8988T (cell line): ENCODE data around the gene GATAD2A.
"Not testable (repeated sequence)": the region's sequence is repeated elsewhere in the genome, so short reads cannot be mapped to it uniquely, and the experiment has no call there.

Source experiments
- DNase-seq: peaks from one replicate; pipeline ENCODE4 v3.0.0; 2011

The GATAD2A gene

DNA sequence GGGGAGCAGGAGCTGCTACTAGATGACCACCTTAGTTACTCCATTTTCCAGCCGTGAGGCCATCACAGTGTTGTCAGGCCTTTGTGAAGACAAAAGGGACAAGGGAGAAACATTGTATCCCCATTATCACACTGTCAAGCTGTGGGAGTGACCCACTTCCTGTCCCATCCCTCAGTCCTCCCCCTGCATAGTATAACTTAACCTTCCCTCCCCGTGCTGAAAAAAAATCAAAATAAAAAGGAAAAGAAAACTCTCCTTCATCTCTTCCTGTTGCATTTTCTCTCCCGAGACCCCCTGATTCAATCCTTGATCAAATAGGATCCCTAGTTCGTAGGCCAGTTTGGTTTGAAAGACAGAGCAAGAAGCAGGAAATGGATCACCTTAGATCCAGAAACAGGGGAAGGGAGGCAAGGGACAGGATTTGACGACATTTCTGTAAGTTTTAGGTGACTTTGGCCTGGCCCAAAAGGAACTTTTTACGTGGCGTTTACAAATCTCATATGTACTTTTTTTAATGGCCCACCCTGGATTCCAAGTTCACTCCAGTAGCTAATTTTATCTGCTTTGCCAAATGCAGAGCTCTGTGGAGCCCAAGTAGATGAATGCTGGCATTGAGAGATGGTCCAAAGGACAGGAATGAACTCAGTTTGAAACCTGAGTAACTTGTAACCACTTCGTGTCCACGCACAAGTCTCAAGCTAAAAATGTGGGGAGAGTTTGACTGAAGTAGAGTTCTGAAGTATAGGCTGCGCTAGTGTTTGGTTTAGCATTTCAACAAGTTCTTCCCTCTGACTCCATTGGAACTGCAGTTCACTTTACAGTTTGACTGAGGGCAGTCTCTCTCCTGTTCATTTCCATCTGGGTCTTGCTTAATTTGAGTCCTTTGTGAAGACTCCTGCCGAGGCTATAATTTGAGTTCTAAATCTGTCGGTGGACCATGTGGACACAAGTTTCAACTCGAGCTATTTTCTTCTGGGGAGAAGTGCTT is 16.6 kb upstream of the GATAD2A start:
- DNase-seq = no peak

DNA sequence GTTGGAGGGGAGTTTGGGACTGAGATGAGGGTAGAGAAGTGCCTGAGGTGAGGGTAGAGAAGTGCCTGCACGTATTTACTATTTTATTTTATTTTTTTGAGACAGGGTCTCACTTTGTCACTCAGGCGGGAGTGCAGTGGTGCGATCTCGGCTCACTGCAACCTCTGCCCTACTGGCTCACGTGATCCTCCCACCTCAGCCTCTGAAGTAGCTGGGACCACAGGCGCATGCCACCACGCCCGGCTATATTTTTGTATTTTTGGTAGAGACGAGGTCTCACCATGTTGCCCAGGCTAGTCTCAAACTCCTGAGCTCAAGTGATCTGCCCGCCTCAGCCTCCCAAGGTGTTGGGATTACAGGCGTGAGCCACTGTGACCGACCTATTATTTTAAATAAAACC is 15.8 kb upstream of the GATAD2A start:
- DNase-seq = not testable (repeated sequence)

DNA sequence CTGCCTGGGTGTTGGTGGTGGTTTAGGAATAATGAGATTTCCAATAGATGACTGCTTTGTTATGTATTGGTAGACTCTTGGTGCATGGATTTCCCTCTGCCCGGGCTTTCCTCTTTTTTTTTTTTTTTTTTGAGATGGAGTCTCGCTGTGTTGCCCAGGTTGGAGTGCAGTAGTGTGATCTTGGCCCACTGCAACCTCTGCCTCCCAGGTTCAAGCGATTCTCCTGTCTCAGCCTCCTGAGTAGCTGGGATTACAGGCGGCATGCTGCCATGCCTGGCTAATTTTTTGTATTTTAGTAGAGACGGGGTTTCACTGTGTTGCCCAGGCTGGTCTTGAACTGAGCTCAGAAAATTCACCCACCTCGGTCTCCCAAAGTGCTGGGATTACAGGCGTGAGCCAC is 11.1 kb upstream of the GATAD2A start:
- DNase-seq = not testable (repeated sequence)

DNA sequence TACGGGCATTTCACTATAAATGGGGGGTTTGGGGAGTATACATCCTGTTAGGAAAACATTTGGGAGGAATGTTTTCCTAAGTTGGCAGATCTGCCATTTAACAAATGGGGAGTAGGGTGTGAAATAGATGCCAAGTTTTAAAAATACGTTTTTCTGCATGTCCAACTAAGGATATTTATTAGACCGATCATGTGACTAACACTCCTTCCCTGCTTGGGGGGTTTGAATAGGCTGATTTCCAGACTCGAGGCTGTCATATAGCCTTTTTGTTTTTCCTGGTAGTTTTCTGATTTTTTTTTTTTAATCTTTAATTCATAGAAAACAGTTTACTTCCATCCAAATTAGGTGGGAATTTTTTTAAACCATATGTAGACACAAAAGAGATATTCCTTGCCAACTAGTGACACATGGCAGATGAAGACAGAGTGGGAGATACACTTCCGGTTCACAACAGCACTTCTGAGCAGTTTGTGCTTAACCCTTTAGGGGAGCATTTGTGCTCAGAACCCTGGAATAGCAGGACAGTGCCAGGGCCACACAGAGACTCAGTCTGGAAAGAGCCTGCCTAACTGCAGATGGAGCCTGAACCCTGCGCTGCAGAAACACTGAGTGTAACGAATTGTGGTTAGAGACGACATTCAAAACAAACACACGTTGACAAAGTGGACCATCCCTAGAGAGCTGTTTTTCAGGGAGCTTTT is 5.6 kb upstream of the GATAD2A start:
- no peak for DNase-seq

DNA sequence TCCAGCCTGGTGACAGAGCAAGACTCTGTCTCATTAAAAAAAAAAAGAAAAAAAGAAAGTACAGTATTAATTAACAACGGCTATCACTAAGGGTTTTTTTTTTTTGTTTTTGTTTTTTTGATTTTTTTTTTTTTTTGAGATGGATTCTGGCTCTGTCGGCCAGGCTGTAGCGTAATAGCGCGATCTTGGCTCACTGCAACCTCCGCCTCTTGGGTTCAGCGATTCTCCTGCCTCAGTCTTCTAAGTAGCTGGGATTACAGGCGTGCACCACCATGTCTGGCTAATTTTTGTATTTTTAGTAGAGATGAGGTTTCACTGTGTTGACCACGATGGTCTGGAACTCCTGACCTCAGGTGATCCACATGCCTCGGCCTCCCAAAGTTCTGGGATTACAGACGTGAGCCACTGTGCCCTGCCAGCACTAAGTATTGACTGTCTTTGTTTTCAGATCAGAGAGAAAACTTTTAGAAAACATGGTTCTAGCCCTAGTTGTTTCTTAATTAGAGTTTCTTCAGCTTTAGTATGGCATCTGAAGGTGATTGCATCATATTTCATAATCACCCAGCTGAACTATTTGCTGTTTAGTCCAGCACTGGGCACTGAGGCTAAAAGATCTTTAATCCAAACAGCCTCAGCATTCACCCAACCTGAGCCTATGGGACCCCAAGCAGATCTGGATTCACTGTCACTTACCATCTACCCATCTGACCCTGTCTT is 2.7 kb upstream of the GATAD2A start:
- DNase-seq = no peak

DNA sequence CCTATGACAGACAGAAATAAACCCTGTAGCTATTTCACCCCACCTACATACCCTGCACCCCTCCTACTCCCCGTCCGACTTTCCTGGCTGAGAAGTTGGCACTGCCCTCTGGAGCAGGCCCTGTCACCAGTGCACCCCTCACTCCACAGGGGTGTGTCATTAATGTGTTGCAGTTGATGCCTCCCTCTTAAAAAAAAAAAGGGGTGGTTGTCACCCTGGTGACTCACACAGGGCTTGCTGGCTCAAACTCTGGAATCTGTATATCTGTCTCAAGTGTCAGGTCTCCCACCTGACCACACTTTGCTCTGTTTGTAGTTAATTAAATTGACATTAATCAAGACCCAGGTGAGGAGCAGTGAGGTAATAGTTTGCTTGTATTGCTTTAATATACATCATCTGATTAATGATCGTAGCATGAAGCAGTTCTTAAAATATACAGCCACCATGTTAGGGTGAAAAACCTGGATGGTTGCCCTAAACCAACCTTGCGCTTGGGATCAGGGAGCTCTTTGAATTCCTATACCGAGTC is 2.0 kb upstream of the GATAD2A start:
- DNase-seq = no peak

DNA sequence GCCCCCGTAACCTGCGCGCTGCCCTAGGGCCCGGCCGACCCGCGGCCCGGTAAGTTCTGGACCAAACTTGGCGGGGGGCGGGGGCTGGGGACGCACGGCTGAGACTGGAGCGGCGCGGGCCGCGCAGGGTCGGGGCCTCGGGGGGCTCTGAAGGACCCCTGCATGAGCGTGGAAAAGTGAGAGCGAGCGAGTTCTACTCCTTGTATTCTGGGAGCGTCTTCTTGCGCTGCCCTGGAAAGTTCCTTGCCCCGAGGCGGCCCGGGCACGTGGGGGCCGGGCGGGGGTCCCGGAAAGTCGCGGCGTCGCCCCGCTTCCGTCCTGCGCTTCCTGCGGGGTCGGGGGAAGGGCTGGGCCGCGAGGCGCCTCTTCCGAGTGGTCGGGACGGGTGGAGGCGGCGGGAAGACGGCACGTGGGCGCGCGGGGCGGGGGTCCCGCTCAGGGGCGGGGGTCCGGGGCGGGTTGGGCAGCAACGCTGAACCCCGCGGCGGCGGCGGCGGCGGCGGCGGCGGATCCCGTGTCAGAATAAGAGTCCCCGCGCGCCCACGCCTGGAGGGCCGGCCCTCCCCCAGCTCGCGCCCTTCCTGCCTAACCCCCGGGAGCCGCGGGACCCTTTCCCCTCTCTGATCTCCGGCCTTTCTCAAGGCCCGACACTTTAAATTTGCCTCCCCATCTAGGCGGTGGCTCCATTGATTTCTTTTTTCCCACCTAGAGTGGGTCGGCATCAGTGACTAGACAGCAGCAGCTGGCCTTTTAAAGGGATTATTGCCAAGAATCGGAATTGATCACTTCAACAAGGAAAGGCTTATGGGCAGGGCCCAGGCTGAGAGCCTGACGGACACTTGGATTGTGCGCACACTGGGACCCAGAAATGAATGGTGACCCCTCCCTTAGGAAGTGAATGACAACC is 749 bp downstream of the GATAD2A start:
- no peak for DNase-seq

DNA sequence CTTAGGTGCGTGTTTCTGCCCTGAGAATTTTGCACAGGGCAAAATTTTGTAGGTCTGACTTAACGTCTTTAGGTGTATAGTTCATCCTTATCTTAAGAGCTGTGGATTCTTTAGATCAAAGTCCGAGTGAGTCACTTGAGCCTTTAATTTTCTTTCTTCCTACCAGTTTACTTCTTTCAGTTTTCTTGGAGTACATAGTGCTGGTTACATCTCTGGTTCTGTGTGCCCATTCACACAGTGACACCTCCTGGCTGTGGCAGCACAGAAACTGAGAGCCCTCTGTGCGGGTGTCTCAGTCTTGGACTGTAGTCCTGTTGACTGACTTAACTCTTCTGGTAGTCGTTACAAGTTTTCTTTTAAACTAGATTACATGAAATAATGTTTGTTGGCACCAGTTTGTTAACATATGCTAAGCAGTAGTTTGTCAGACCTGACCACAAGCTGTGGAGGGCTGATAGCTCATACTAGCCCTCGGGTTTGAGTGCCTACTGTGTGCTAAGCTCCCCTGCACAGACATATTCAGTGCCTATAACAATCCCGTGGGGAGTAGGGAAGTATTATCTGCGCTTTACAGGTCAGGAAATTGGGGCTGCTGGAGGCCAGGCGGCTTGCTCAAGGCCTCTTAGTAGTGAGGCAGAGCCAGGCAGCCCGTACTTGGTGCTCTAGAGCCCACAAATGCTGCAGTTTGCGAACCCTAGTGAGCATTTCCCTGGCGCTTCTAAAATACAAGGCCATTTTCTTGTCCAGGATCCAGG is 1.6 kb downstream of the GATAD2A start:
- no peak for DNase-seq

DNA sequence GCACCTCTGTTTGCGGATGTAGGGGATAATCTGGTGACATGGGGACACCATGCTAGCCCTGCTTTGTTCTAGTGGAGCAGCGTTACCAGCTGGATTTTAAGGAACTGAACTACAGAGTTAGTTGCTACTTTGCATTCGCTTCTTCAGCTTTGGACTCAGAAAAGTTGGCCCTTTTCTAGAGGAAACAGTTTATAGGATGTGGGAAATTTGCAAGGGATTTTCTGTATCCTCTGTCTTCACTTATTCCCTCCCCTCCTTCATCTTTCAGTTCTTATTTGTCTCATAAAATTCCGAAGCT is 2.1 kb downstream of the GATAD2A start:
- DNase-seq = no peak

DNA sequence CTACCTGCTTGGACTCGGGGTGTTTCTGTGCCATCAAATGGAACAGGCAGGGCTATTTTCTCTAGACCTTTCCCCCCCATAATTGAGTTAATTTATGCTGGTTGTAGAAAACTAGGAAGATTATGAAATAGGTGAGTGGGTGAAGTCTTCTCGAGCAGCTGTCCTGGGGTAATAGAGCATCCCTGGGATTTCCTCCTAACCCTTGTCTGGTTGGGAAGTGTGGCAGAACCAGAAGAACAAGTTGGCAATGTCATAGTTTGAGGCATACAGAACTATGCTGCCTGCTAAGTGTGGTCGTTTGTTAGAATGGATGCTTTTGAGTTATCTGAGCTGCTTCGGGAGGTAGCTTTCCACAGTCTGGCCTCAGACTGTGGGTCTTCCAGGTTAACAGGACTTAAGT is 3.7 kb downstream of the GATAD2A start:
- no peak for DNase-seq

DNA sequence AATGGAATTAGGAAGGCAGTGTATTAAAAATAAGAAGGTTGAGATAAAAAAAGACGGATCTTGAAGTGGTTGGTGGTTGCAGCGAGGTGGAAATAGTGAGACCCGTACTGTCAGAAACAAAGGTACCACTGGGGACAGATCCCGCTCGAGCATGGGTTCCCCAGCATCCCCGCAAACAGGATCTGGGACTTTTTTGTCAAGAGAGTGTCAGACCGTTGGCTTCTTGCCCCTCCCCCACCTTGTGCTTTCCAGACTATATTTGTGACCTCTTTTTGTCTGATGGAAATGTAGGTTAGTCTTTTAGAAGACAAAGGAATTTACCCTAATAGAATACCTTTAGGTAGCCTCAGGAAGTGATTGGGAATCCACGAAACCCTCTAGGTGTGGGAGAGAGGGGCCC is 4.2 kb downstream of the GATAD2A start:
- no peak for DNase-seq

DNA sequence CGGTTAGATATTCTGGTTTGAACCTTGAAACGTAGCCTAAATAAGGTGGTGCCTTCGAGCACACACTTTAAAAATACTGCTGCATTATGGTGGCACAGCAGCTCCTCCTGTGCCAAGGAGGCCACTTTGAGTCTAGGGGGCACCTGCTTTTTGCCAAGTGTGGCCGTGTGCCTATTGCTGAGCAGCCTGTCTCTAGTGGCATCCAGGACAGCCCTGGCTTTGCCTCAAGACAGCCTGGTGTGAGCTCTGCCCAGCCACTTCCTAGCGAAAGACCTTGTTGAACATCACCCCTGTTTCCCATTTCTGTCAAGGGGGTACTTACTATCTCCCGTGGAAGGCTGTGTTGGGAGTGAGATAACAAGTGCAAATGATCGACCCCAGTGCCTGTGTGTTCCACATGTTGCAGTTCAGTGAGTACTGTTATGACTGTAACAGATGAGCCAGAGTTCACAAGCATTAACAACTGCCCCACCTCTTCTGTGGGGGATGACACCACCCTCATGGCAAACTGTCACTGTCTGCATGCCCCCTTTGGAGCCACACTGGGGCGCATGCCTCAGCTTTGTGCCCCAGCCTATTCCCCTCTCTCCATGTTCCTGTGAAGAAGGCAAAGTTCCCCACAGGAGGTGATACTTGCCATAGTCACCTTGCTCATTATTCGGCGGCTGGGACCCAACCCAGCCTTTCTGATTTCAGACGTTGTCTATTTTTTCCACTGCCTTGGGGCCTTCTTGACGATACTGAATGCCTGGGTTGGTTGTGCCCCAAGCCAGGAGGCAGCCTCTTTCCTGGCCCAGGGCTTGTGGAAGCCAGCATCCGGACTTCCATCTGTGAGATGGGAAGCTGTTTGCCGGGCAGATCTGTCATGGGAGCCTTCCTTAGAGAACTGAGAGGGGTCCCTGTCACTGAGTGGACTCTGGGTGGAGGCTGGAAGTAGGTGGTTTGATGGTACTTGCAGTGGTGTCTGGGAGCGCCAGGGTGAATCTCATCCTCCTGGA is 5.4 kb downstream of the GATAD2A start:
- DNase-seq = no peak

DNA sequence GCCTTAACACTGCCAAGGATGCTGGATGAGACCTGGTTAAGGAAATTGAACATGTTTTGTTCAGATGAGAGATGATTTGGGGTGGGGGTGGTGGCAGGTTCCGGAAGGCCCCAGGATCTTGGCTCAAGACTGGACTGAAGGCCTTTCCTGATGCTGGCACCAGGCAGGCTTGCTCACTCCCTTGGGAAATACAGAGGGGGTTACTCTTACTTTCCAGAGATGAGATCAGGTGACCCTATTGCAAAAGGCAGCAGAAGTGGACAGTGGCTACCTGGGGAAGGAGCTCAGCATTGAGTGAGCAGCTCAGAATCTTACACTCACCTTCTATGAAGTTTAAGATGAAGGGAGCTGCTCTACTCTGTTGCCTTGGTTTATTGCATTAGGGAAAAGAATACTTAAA is 10.8 kb downstream of the GATAD2A start:
- no peak for DNase-seq

DNA sequence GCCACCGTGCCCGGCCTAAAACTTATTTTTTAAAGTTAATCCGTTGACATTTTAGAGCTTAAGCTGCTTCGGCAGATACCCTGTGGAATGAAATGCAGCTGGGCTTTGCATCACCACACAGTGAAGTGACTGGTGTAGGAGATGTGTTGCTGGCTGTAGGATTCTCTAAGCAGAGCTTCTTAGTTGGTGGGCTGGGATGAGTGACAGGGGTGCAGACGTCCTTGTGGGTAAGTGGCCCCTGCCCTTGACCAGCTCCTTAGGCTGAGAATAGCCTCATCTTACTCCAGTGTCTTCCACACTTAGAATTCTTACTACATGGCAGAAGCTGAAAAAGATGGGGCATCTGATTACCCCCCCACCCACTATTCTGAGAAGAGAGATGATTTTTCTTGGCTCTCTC is 11.6 kb downstream of the GATAD2A start:
- DNase-seq = no peak

DNA sequence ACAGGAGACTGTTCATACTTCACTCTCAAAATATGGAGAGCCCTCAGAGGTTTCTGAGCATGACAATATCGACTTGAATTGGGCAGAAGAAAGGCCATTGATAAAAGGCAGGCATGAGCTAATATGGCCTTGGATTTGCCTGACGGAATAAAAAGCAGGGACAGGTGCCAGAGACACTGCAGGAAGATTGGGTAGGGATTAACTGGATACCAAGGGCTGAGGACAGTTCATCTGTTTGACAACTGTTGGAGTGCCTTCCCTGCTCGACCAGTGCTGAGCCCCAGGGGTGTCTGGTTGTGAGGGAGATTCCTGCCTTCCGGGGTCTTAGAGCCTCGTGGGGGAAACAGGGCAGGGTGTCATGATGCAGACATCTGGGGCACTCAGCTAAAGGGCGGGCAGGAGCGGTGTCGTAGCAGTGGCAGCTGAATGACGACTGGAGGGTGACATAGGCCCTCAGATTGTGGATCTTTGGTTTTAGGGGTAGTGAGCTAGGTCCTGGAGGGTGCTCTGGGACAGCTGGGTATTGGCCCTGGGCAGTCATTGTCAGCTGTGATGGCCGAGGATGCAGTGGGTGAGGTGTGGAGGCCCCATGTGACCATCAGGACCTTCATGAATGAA is 12.3 kb downstream of the GATAD2A start:
- no peak for DNase-seq

DNA sequence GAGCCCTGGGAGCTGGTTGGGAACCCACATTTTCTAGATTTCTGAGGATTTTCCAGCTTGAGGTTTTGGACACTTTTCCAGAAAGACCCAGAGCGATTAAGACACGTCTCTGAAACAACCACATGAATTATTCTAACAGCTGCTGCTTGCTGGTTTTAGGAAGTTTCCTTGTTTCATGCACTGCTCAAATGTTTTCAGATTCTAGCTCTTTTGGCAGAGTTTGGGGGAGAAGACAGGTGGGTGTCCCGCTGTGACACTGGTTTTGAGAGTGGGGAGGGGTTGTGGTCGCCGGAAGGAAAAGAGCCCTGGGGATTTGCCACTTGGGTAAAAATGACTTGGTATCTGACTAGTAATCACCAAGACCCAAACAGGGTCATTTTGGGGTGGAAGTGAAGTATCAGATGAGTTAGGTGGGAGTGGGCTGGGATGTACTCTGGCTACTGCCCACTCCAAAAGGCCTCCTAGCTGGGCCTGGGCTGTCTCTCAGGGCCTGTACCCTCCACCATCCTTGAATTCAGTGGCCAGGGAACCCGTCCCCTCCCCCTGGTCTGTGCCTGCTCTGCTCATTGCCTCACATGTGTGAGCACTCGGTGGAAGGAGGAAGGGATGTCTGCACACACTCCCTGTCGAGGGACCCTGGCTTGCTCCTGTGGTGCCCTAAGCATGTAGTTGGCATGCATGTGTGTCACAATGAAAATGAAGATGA is 13.2 kb downstream of the GATAD2A start:
- DNase-seq = no peak

DNA sequence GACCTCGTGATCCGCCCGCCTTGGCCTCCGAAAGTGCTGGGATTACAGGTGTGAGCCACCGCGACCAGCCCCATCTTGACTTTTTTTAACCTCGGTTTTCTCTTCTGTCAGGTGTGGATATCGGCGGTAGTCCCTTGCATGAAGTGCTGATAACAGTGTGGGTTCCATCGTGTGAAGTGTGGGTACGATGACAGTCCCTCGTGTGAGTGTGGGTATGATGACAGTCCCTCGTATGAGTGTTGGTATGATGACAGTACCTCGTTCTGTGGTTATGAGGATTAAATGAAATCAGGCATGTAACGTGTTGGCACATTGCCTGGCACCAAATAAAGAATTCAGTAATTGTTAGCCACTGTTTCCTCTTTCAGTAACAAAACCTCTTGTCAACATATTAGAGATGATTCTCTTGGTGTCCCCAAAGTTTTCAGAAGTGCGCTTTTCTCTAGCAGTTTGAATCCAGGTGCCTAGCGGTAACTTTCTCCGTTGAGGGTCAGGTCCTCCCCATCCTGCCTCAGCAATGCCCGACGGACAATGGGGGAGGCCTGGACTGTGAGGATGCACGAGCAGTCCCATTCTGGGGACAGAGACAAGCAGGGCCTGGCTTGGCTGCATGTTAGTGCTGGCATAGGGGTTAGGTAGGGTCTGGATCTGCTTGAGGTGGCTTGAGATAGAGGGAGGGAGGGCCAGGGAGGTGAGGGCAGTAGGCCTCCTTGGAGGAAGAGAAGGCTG is 15.3 kb downstream of the GATAD2A start:
- DNase-seq = no peak

DNA sequence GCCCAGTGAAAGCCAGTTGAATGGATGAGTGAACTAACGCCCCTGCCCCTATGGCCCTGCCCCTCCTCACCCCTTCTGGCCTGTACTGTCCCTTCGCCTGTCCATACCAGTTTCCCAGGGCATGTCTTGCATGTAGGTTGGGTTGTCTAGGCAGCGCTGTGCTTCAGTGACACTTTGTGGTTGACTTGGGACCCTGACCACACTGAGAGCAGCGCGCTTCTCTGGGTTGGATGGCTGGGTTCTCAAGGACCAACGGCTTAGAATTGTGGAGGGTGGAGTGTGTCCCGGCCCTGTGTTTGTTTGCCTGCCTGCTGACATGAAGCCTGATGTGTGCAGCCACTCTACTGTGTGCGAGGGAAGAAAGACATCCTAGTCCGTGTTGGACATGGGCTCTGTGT is 15.8 kb downstream of the GATAD2A start:
- DNase-seq = no peak

DNA sequence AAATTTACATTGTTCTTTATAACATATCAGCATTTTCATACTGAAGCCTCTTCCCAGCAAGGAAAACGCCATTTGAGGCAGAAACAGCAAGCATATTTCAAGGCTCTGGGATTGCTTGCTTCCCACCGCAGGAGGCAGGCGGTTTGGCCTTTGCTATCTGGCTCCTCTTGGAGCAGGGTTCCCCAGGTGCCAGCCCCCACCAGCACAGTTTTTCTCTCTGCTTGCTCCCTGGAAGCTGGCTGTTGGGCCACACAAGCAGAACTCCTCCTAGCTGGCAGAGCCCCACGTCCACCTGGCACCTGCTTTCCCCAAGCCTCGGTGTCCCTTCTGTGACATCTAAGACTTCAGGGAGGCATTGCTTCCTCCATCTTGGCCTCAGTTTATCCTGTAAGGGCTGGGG is 16.7 kb downstream of the GATAD2A start:
- no peak for DNase-seq
